Mesendoderm (in vitro differentiated cells): ENCODE measurements around the gene KIDINS220.
"Not testable (repeated sequence)": the region's sequence is repeated elsewhere in the genome, so short reads cannot be mapped to it uniquely, and the experiment has no call there.

ENCODE experiments used
- DNase-seq: peaks from one replicate; pipeline ENCODE4 v3.0.0; 2013
- H2AK5ac ChIP-seq: 2 replicates; pipeline ENCODE4 v1.6.1; 2013; ENCODE audit warnings: low read length, inconsistent platforms
- H2BK120ac ChIP-seq: 2 replicates; pipeline ENCODE4 v1.6.1; 2013; ENCODE audit warnings: low read depth, mild to moderate bottlenecking, low read length, moderate library complexity, mixed read lengths
- H2BK15ac ChIP-seq: replicated peaks from 2 replicates; pipeline ENCODE4 v1.6.1; 2013; ENCODE audit warnings: low read depth, mild to moderate bottlenecking, moderate library complexity
- H2BK5ac ChIP-seq: 2 replicates; pipeline ENCODE4 v1.6.1; 2013; ENCODE audit warnings: low read length, inconsistent platforms
- H3K18ac ChIP-seq: 2 replicates; pipeline ENCODE4 v1.6.1; 2013; ENCODE audit warnings: mild to moderate bottlenecking, low read length, mixed read lengths
- H3K23ac ChIP-seq: one replicate; pipeline ENCODE4 v1.6.1; 2013; ENCODE audit warnings: low read length
- H3K27ac ChIP-seq: 2 replicates; pipeline ENCODE4 v1.5.1; 2013; ENCODE audit warnings: low read depth, mild to moderate bottlenecking, inconsistent platforms, low read length, moderate library complexity
- H3K27me3 ChIP-seq: 2 replicates; pipeline ENCODE4 v1.6.1; 2013; ENCODE audit warnings: low read length, control low read depth, mild to moderate bottlenecking, inconsistent platforms; ENCODE audit not compliant: insufficient read depth, poor library complexity
- H3K36me3 ChIP-seq: 2 replicates; pipeline ENCODE4 v1.6.1; 2013; ENCODE audit warnings: low read length, inconsistent platforms; ENCODE audit not compliant: control insufficient read depth, insufficient read depth
- H3K4ac ChIP-seq: one replicate; pipeline ENCODE4 v1.6.1; 2013; ENCODE audit warnings: low read depth, mild to moderate bottlenecking, low read length, moderate library complexity
- H3K4me1 ChIP-seq: 2 replicates; pipeline ENCODE4 v1.6.1; 2013; ENCODE audit warnings: low read depth, low read length, inconsistent platforms; ENCODE audit not compliant: control insufficient read depth
- H3K4me2 ChIP-seq: 2 replicates; pipeline ENCODE4 v1.6.1; 2013; ENCODE audit warnings: low read length
- H3K4me3 ChIP-seq: 2 replicates; pipeline ENCODE4 v1.5.1; 2013; ENCODE audit warnings: mild to moderate bottlenecking, low read length
- H3K56ac ChIP-seq: one replicate; pipeline ENCODE4 v1.6.1; 2013; ENCODE audit warnings: low read length
- H3K79me1 ChIP-seq: 2 replicates; pipeline ENCODE4 v1.6.1; 2013; ENCODE audit warnings: low read length, inconsistent platforms
- H3K79me2 ChIP-seq: 2 replicates; pipeline ENCODE4 v1.6.1; 2013; ENCODE audit warnings: mild to moderate bottlenecking, low read length; ENCODE audit not compliant: control insufficient read depth, insufficient read depth
- H3K9ac ChIP-seq: 2 replicates; pipeline ENCODE4 v1.6.1; 2013; ENCODE audit warnings: low read length, inconsistent platforms
- H4K5ac ChIP-seq: one replicate; pipeline ENCODE4 v1.6.1; 2013; ENCODE audit warnings: low read length
- H4K8ac ChIP-seq: one replicate; pipeline ENCODE4 v1.6.1; 2013; ENCODE audit warnings: low read depth, mild to moderate bottlenecking, control low read depth, low read length, moderate library complexity
- WGBS: extraction: QIAGEN DNeasy Blood & Tissue Kit; methylation state at CpG from one replicate; pipeline ENCODE4 v1.1.7; 2013; ENCODE audit warnings: low lambda C conversion rate, missing lambda C conversion rate; ENCODE audit not compliant: insufficient coverage; ENCODE audit errors: extremely low coverage; 5-methylcytosine and 5-hydroxymethylcytosine counted together

Gene KIDINS220

DNA sequence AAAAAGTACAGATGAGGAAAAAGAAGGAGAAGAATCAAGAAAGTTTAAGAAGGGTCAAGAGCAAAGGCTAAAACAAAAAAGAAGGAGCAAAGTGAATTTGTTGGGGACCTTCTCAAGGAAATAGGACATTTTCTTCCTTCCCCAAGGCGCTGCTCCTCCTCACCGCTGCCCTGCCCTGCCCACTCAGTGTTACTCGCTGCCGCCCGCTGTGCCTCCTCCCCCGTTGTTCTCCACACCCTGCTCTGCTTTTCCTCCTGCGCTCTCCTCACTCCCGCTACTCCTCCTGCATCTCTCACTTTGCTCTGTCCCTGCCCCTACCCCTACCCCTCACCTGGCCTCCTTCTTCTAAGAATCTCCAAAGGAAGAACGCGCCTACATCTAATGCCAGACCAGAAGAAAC is 104.8 kb downstream of the KIDINS220 start:
- no peak overlapping the region for H2AK5ac ChIP-seq
- no peak overlapping the region for H3K27ac ChIP-seq
- H3K36me3 ChIP-seq = no peaks in the 10 kb centered on the region
- no peak overlapping the region for H4K5ac ChIP-seq
- no peaks in the 10 kb centered on the region for H3K27me3 ChIP-seq
- DNase-seq = no peak
- no peak overlapping the region for H3K9ac ChIP-seq
- no peak overlapping the region for H3K56ac ChIP-seq
- no peak overlapping the region for H3K4me2 ChIP-seq
- no peak overlapping the region for H4K8ac ChIP-seq
- H2BK15ac ChIP-seq = no peak overlapping the region
- no peak overlapping the region for H3K4me3 ChIP-seq
- WGBS = no CpG with 5 or more reads among the region's 10 CpGs
- H2BK5ac ChIP-seq = no peak overlapping the region
- H3K4me1 ChIP-seq = no peaks in the 10 kb centered on the region
- H3K18ac ChIP-seq = no peak overlapping the region
- no peak overlapping the region for H3K23ac ChIP-seq
- H3K4ac ChIP-seq = no peak overlapping the region
- no peaks in the 10 kb centered on the region for H3K79me1 ChIP-seq
- H2BK120ac ChIP-seq = no peak overlapping the region
- no peaks in the 10 kb centered on the region for H3K79me2 ChIP-seq

DNA sequence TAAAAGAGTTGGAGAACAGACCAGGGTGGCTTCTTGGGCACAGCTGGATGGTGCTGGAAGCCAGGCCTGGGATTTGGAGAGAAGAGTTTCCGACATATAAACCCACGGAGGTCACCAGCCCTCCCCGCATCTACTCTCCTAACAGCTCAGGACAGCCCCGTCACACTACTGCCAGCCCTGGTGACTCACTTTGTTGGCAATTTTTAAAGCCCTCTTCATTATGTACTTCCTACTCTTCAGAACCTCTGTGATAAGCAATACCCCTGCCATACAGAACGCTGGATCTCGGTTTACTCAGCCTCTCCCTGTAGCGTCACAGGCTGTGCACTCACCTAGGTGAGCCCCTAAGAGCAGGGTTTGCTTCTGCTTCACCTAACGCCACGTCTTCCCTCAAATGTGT is 107.5 kb downstream of the KIDINS220 start:
- H3K4ac ChIP-seq = no peak overlapping the region
- H3K23ac ChIP-seq = no peak overlapping the region
- no peak for DNase-seq
- H3K36me3 ChIP-seq = no peaks in the 10 kb centered on the region
- H3K4me3 ChIP-seq = no peak overlapping the region
- no peak overlapping the region for H3K27ac ChIP-seq
- no peaks in the 10 kb centered on the region for H3K4me1 ChIP-seq
- H4K5ac ChIP-seq = no peak overlapping the region
- no peak overlapping the region for H3K9ac ChIP-seq
- H2BK120ac ChIP-seq = no peak overlapping the region
- no peak overlapping the region for H2AK5ac ChIP-seq
- H2BK5ac ChIP-seq = no peak overlapping the region
- no peak overlapping the region for H3K18ac ChIP-seq
- no peaks in the 10 kb centered on the region for H3K79me1 ChIP-seq
- WGBS = no CpG with 5 or more reads among the region's 9 CpGs
- H3K56ac ChIP-seq = no peak overlapping the region
- H3K79me2 ChIP-seq = no peaks in the 10 kb centered on the region
- no peak overlapping the region for H4K8ac ChIP-seq
- H3K27me3 ChIP-seq = no peaks in the 10 kb centered on the region
- H3K4me2 ChIP-seq = no peak overlapping the region
- H2BK15ac ChIP-seq = no peak overlapping the region

DNA sequence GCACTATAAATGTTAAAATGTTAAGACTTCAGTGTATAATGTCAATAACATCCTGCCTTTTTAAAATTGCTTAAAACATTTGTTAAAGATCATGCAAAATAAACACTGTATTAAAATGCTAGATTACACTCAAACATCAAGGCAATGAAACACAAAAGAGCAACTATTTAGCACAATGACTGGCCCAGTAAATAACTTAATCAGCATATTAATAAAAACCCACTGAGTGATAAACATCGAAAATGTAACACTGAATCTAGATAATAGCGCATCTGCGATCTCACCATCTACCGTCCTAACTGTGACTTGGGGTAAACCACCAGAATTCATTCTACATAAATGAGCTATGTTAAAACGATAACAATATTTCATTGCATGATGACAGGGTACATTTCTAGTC is 108.3 kb downstream of the KIDINS220 start:
- H3K4ac ChIP-seq, H3K27ac ChIP-seq, H3K9ac ChIP-seq, H3K36me3 ChIP-seq, H2AK5ac ChIP-seq, H3K79me1 ChIP-seq, H4K5ac ChIP-seq, H4K8ac ChIP-seq, H3K4me3 ChIP-seq, H2BK15ac ChIP-seq, DNase-seq, H3K79me2 ChIP-seq, H3K56ac ChIP-seq, H3K4me2 ChIP-seq, H3K27me3 ChIP-seq, H3K4me1 ChIP-seq, H3K23ac ChIP-seq, H3K18ac ChIP-seq, H2BK120ac ChIP-seq, H2BK5ac ChIP-seq: not testable (repeated sequence)
- WGBS = no CpG with 5 or more reads among the region's 5 CpGs

DNA sequence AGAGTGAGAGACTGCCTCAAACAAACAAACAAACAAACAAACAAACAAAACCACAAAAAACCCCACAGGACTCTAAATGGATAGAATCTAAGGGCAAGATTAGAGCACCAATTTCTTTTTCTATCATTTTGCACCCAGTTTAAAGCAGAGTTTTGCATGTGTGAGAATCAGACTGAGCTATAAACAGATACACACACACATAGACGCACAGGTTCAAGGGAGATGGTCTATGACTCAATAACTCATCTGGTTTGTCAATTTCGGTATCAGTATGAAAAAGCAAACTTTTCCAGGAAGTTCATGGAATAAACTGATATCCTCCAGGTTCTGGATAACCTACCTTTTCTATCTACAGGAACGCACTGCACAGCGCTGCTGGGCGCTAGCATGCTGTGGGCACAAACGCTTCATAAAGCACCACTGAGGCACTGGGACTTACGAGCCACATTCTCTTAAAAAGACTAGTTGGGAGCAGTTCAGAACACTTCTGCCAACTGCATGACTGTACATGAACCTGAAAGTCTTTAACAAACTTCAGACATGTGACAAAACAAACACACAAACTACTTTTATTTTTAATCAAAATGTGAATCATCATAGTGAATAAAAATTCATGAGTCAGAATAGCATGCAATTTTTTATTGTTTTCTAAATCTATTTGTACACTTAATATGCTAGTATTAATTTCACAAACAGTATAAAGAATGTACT is 109.0 kb downstream of the KIDINS220 start:
- Histone ChIP-seq H3K18ac (no peak overlapping the region), H4K5ac (no peak overlapping the region), H2AK5ac (no peak overlapping the region), H4K8ac (no peak overlapping the region), H2BK120ac (no peak overlapping the region), H3K36me3 (no peaks in the 10 kb centered on the region), H3K4me1 (no peaks in the 10 kb centered on the region), H2BK5ac (no peak overlapping the region), H2BK15ac (no peak overlapping the region), H3K4ac (no peak overlapping the region), H3K4me3 (no peak overlapping the region), H3K27me3 (no peaks in the 10 kb centered on the region), H3K4me2 (no peak overlapping the region), H3K79me1 (no peaks in the 10 kb centered on the region), H3K9ac (no peak overlapping the region), H3K79me2 (no peaks in the 10 kb centered on the region), H3K56ac (no peak overlapping the region), H3K23ac (no peak overlapping the region), H3K27ac (no peak overlapping the region)
- WGBS = no CpG with 5 or more reads among the region's 7 CpGs
- DNase-seq = no peak

DNA sequence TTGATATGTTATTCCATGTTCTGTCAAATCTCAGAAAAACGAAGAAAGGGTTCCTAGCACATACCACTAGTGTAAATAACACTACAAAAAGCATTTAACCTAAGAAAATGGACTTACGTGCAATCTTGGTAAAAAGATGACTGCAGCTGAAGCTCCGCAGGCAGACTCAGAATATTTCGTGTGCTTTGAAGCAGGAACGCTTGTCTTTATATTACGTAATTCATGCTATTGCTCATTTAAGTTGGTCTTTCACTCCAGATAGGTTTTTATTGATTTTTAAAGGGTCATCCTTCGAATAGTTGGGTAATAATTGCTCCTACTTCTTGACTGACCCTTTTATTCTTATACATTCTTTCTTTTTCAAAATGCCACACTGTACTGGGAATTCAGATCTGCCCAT is 111.6 kb downstream of the KIDINS220 start:
- DNase-seq = no peak
- no peaks in the 10 kb centered on the region for H3K27me3 ChIP-seq
- no peak overlapping the region for H3K27ac ChIP-seq
- no peak overlapping the region for H2BK5ac ChIP-seq
- H2BK120ac ChIP-seq = no peak overlapping the region
- H3K23ac ChIP-seq = no peak overlapping the region
- no peaks in the 10 kb centered on the region for H3K79me1 ChIP-seq
- no CpG with 5 or more reads among the region's 7 CpGs for WGBS
- no peak overlapping the region for H4K8ac ChIP-seq
- H3K56ac ChIP-seq = no peak overlapping the region
- H3K4me2 ChIP-seq = no peak overlapping the region
- H3K79me2 ChIP-seq = no peaks in the 10 kb centered on the region
- no peaks in the 10 kb centered on the region for H3K36me3 ChIP-seq
- no peak overlapping the region for H3K18ac ChIP-seq
- H3K9ac ChIP-seq = no peak overlapping the region
- no peak overlapping the region for H4K5ac ChIP-seq
- no peak overlapping the region for H2BK15ac ChIP-seq
- no peaks in the 10 kb centered on the region for H3K4me1 ChIP-seq
- no peak overlapping the region for H2AK5ac ChIP-seq
- H3K4ac ChIP-seq = no peak overlapping the region
- H3K4me3 ChIP-seq = no peak overlapping the region

DNA sequence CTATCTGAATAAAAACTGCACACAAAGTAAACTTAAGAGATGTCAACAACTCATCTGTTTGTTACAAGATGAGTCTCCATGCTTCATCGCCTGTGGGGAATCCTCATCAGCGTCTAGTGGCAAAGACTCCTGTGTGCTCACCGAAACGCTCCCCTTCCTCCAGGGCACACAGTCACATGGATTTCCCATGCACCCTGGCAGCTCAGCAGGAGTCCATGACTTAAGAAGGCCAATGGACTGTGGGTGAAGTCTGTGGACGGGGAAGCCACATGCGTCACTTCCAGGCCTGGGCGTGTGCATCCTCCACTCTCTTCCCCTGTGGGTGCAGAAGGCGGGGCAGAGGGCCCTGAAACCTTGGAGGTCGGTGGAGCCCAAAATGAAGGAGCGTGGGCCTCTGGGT is 114.4 kb downstream of the KIDINS220 start:
- H3K4me2 ChIP-seq = no peak overlapping the region
- no peak overlapping the region for H2BK5ac ChIP-seq
- no peak overlapping the region for H3K27ac ChIP-seq
- no peak overlapping the region for H3K4ac ChIP-seq
- DNase-seq = no peak
- no CpG with 5 or more reads among the region's 10 CpGs for WGBS
- no peak overlapping the region for H4K8ac ChIP-seq
- no peaks in the 10 kb centered on the region for H3K36me3 ChIP-seq
- H3K27me3 ChIP-seq = no peaks in the 10 kb centered on the region
- H2BK120ac ChIP-seq = no peak overlapping the region
- H3K4me3 ChIP-seq = no peak overlapping the region
- H3K79me2 ChIP-seq = no peaks in the 10 kb centered on the region
- no peaks in the 10 kb centered on the region for H3K79me1 ChIP-seq
- no peak overlapping the region for H3K9ac ChIP-seq
- H2BK15ac ChIP-seq = no peak overlapping the region
- no peak overlapping the region for H3K18ac ChIP-seq
- no peak overlapping the region for H2AK5ac ChIP-seq
- H4K5ac ChIP-seq = no peak overlapping the region
- no peak overlapping the region for H3K23ac ChIP-seq
- H3K56ac ChIP-seq = no peak overlapping the region
- no peaks in the 10 kb centered on the region for H3K4me1 ChIP-seq
